ENCODE data around the gene KLHL40. TPM values are rescaled to one million over a fixed set of nuclear protein-coding genes. Genes with fewer than 3 reads are reported as not detected.

KLHL40 gene
- total RNA-seq, 2 experiments from 2014 or later: not detected

DNA sequence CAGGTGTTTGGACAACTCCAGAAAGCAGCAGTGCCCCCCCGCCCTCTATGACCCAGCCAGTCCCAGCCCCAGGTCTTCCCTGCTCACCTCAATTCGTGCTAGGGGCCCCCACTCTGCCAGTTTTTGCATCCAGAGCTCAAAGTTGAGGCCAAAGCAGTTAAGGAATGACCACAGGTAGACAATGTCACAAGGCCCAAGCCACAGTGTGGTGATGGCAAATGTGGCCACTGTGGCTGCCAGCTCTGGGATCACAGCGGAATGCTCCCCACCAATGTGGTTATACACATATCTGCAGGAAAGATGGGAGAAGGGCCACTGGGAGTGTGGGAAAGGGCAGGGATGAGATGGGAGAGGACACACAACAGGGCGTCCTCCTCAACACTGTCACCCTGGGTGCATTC is 8.2 kb downstream of the KLHL40 start:
- no TSS peak for BruUV-seq (replicated peaks)
- Histone ChIP-seq H4K20me1 (ENCODE audit: insufficient read depth, low read length) (no peaks in the 10 kb centered on the region), H3K4me1 (ENCODE audit: insufficient read depth, low read length, poor library complexity, severe bottlenecking) (no peaks in the 10 kb centered on the region), H3K79me2 (ENCODE audit: insufficient read depth, low read depth, low read length) (no peaks in the 10 kb centered on the region), H2AFZ (ENCODE audit: low read length) (no peak overlapping the region), H3K36me3 (ENCODE audit: insufficient read depth, low read length) (no peaks in the 10 kb centered on the region), H3K9me3 (ENCODE audit: low read length) (no peaks in the 10 kb centered on the region), H3K27ac (ENCODE audit: low read depth, low read length, poor library complexity, severe bottlenecking) (no peak overlapping the region), H3K4me2 (ENCODE audit: low read length) (no peak overlapping the region), H3K4me3 (ENCODE audit: low read depth, low read length, poor library complexity, severe bottlenecking) (no peak overlapping the region), H3K9me2 (ENCODE audit: insufficient read depth, low read length) (no peaks in the 10 kb centered on the region)
- TF ChIP-seq CTCF (conservative IDR thresholded peaks at IDR 0.05; ENCODE audit: low read length): no peak
- no peak for TF ChIP-seq EZH2phosphoT487 (IDR thresholded peaks at IDR 0.05; ENCODE audit: borderline replicate concordance, low read depth, low read length)
- ChIA-PET POLR2A (interaction anchor here (0.6 kb wide), 1 partner anchor 84 kb away, joined by 3 read pairs; no protein-coding TSS in a partner anchor), CTCF (ENCODE audit: unreplicated experiment) (no interaction called here)
- intact Hi-C loops (cut with micrococcal nuclease; ENCODE audit: unreplicated experiment): no loop called here
- no peak for DNase-seq (ENCODE audit: low spot score)

GRCh38 chr3:42694366-42694765 is 9.0 kb downstream of the KLHL40 start:
- H3K36me3 ChIP-seq (ENCODE audit: insufficient read depth, low read length): no peaks in the 10 kb centered on the region
- ChIA-PET CTCF (ENCODE audit: unreplicated experiment) (no interaction called here), POLR2A (interaction anchor here (1.0 kb wide), 1 partner anchor 19 kb away, joined by 3 read pairs; no protein-coding TSS in a partner anchor)
- BruUV-seq (replicated peaks): no TSS peak
- intact Hi-C loops (cut with micrococcal nuclease; ENCODE audit: unreplicated experiment): no loop called here
- no peak overlapping the region for H3K4me2 ChIP-seq (ENCODE audit: low read length)
- no peaks in the 10 kb centered on the region for H3K79me2 ChIP-seq (ENCODE audit: insufficient read depth, low read depth, low read length)
- no peak overlapping the region for H3K27ac ChIP-seq (ENCODE audit: low read depth, low read length, poor library complexity, severe bottlenecking)
- H3K4me1 ChIP-seq (ENCODE audit: insufficient read depth, low read length, poor library complexity, severe bottlenecking): no peaks in the 10 kb centered on the region
- no peak overlapping the region for H3K4me3 ChIP-seq (ENCODE audit: low read depth, low read length, poor library complexity, severe bottlenecking)
- TF ChIP-seq CTCF (conservative IDR thresholded peaks at IDR 0.05; ENCODE audit: low read length) (no peak), EZH2phosphoT487 (IDR thresholded peaks at IDR 0.05; ENCODE audit: borderline replicate concordance, low read depth, low read length) (no peak)
- H3K9me2 ChIP-seq (ENCODE audit: insufficient read depth, low read length): no peaks in the 10 kb centered on the region
- no peak overlapping the region for H2AFZ ChIP-seq (ENCODE audit: low read length)
- no peaks in the 10 kb centered on the region for H3K9me3 ChIP-seq (ENCODE audit: low read length)
- no peaks in the 10 kb centered on the region for H4K20me1 ChIP-seq (ENCODE audit: insufficient read depth, low read length)
- no peak for DNase-seq (ENCODE audit: low spot score)

DNA sequence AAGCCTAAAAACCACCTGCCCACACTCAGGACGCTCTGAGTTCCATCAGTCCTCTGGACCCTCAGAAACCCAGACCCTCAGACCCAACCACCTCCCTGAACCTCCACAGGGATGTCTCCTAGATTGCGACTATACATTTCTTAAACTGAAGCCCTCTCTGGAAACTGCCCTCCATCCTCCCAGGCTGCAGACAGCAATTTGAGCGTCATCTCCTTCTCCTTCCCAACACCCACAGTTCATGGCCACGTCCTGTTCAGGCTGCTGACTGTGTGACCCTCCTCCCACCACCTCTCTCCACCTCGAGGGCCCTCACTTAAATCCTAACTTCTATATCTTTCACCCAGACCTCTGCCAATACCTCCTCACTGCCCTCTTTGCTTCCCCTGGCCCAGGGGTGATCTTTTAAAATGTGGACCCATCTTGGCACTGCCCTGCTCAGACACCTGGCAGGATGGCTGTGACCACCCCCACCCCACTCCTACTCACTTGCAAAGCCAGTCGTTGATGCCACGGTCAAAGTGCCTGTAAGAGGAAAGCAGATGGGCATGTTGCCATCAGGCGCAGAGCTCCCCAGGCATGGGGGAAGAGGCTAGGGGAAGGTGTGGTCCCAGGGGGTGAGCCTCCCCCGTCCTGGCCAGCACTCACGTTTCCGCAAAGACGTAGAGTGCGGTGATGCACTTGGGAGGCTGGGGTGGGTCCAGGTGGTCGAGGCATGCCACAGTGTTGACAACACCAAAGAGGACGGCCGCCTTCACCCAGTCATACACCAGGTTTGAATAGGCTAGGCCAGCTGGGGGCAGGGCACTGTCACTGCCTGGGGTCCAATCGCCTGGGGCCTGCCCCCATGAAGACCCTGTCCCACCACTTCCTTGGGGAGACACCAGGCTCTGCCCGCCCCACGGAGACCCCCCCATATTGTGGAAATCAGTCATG is 11.3 kb downstream of the KLHL40 start:
- no TSS peak for BruUV-seq (replicated peaks)

More for the DNA sequence above, 11.3 kb downstream of the KLHL40 start:
- intact Hi-C loops (cut with micrococcal nuclease; ENCODE audit: unreplicated experiment): no loop called here
- Histone ChIP-seq H3K4me3 (ENCODE audit: low read depth, low read length, poor library complexity, severe bottlenecking) (no peak overlapping the region), H2AFZ (ENCODE audit: low read length) (no peak overlapping the region), H3K27ac (ENCODE audit: low read depth, low read length, poor library complexity, severe bottlenecking) (no peak overlapping the region), H4K20me1 (ENCODE audit: insufficient read depth, low read length) (no peaks in the 10 kb centered on the region), H3K4me1 (ENCODE audit: insufficient read depth, low read length, poor library complexity, severe bottlenecking) (no peaks in the 10 kb centered on the region), H3K9me2 (ENCODE audit: insufficient read depth, low read length) (no peaks in the 10 kb centered on the region), H3K9me3 (ENCODE audit: low read length) (no peaks in the 10 kb centered on the region), H3K79me2 (ENCODE audit: insufficient read depth, low read depth, low read length) (no peaks in the 10 kb centered on the region), H3K36me3 (ENCODE audit: insufficient read depth, low read length) (no peaks in the 10 kb centered on the region), H3K4me2 (ENCODE audit: low read length) (no peak overlapping the region)
- TF ChIP-seq EZH2phosphoT487 (IDR thresholded peaks at IDR 0.05; ENCODE audit: borderline replicate concordance, low read depth, low read length) (no peak), CTCF (conservative IDR thresholded peaks at IDR 0.05; ENCODE audit: low read length) (no peak)
- DNase-seq (ENCODE audit: low spot score): no peak
- CTCF ChIA-PET (ENCODE audit: unreplicated experiment): interaction anchor here (0.6 kb wide), 1 partner anchor 33 kb away, joined by 9 read pairs; no protein-coding TSS in a partner anchor
- POLR2A ChIA-PET: no interaction called here

Data from OCI-LY7 (cell line).